Limb (tissue), 2 donors: ENCODE measurements around the gene MB21D2.

Source experiments
- DNase-seq, 2 donors: peaks; one replicate each; pipeline ENCODE4 v3.0.0-alpha.2; 2016; ENCODE audit errors: extremely low spot score in 2 of 2

Gene MB21D2

GRCh38 chr3:192892981-192893700 is 24.5 kb downstream of the MB21D2 start:
- DNase-seq = no peak

- DNase-seq = no peak
These were observed 27.0 kb downstream of the MB21D2 start for GRCh38 chr3:192890347-192891335.

GRCh38 chr3:192889679-192890078 is 28.0 kb downstream of the MB21D2 start:
- no peak for DNase-seq

GRCh38 chr3:192888190-192888589 is 29.5 kb downstream of the MB21D2 start:
- DNase-seq = no peak

- no peak for DNase-seq
These were observed 30.0 kb downstream of the MB21D2 start for GRCh38 chr3:192887701-192888100.

GRCh38 chr3:192887047-192887446 is 30.6 kb downstream of the MB21D2 start:
- DNase-seq = no peak

- no peak for DNase-seq
These were observed 32.6 kb downstream of the MB21D2 start for GRCh38 chr3:192884777-192885773.

GRCh38 chr3:192883512-192883911 is 34.1 kb downstream of the MB21D2 start:
- no peak for DNase-seq

- DNase-seq = no peak
These were observed 36.4 kb downstream of the MB21D2 start for GRCh38 chr3:192881159-192881786.

- no peak for DNase-seq
These were observed 37.3 kb downstream of the MB21D2 start for GRCh38 chr3:192880313-192880712.

GRCh38 chr3:192879346-192880031 is 38.2 kb downstream of the MB21D2 start:
- DNase-seq = peak in 1 of 2 donors; percentile 41

- DNase-seq = no peak
These were observed 41.6 kb downstream of the MB21D2 start for GRCh38 chr3:192875971-192876565.

GRCh38 chr3:192870822-192871221 is 46.8 kb downstream of the MB21D2 start:
- no peak for DNase-seq

GRCh38 chr3:192869131-192870031 is 48.3 kb downstream of the MB21D2 start:
- DNase-seq = no peak

- DNase-seq = no peak
These were observed 50.0 kb downstream of the MB21D2 start for GRCh38 chr3:192867645-192868044.

GRCh38 chr3:192866804-192867203 is 50.9 kb downstream of the MB21D2 start:
- DNase-seq = no peak

- DNase-seq = peak in 1 of 2 donors; percentile 58
These were observed 52.7 kb downstream of the MB21D2 start for GRCh38 chr3:192864941-192865340.

GRCh38 chr3:192863091-192863420 is 54.6 kb downstream of the MB21D2 start:
- DNase-seq = no peak
